ENCODE results near the gene HERC5. TPM values are rescaled to one million over a fixed set of nuclear protein-coding genes. Genes with fewer than 3 reads are reported as not detected.

The HERC5 gene
- total RNA-seq, 2 donors from 2014 or later, result 13.4 to 13.7 TPM

GRCh38 chr4:88467392-88467791 lies 10.5 kb downstream of the HERC5 start:
- Histone ChIP-seq H3K36me3 (peaks cover 23% of the 10 kb centered on the region), H3K4me3 (no peak overlapping the region), H3K9me3 (no peaks in the 10 kb centered on the region), H3K27me3 (replicated peaks; ENCODE audit: insufficient read depth) (no peaks in the 10 kb centered on the region), H3K4me1 (ENCODE audit: control insufficient read depth in 1 of 2, low read depth in 2 of 2) (no peaks in the 10 kb centered on the region), H3K27ac (no peak overlapping the region)
- no peak for ATAC-seq (ENCODE audit: insufficient number of reproducible peaks, low FRiP score, low read depth)
- no peak for DNase-seq (ENCODE audit: low spot score)
- TF ChIP-seq CTCF (IDR thresholded peaks at IDR 0.05), result no peak

- Histone ChIP-seq H3K4me1 (ENCODE audit: control insufficient read depth in 1 of 2, low read depth in 2 of 2) (peaks cover 0 to 6% of the 10 kb centered on the region in 2 donors), H3K36me3 (peaks cover 2% of the 10 kb centered on the region), H3K4me3 (no peak overlapping the region), H3K9me3 (no peaks in the 10 kb centered on the region), H3K27ac (no peak overlapping the region), H3K27me3 (replicated peaks; ENCODE audit: insufficient read depth) (no peaks in the 10 kb centered on the region)
- no peak for TF ChIP-seq CTCF (IDR thresholded peaks at IDR 0.05)
- DNase-seq (ENCODE audit: low spot score) (no peak), ATAC-seq (ENCODE audit: insufficient number of reproducible peaks, low FRiP score, low read depth) (no peak)
These were observed 20.4 kb downstream of the HERC5 start for GRCh38 chr4:88477229-88477860.

- DNase-seq (ENCODE audit: low spot score) (no peak), ATAC-seq (ENCODE audit: insufficient number of reproducible peaks, low FRiP score, low read depth) (no peak)
- Histone ChIP-seq H3K27me3 (replicated peaks; ENCODE audit: insufficient read depth) (no peaks in the 10 kb centered on the region), H3K4me1 (ENCODE audit: control insufficient read depth in 1 of 2, low read depth in 2 of 2) (peaks cover 0 to 2% of the 10 kb centered on the region in 2 donors), H3K4me3 (no peak overlapping the region), H3K36me3 (peaks cover 2% of the 10 kb centered on the region), H3K9me3 (no peaks in the 10 kb centered on the region), H3K27ac (no peak overlapping the region)
- TF ChIP-seq CTCF (IDR thresholded peaks at IDR 0.05), result no peak
These were observed 21.3 kb downstream of the HERC5 start for GRCh38 chr4:88478247-88478646.

- Histone ChIP-seq H3K4me3 (no peak overlapping the region), H3K27ac (no peak overlapping the region)
- ATAC-seq (ENCODE audit: insufficient number of reproducible peaks, low FRiP score, low read depth), result no peak
These were observed 24.6 kb downstream of the HERC5 start for GRCh38 chr4:88481537-88481936.

More at GRCh38 chr4:88481537-88481936, 24.6 kb downstream of the HERC5 start:
- no peaks in the 10 kb centered on the region for H3K4me1 ChIP-seq (ENCODE audit: control insufficient read depth in 1 of 2, low read depth in 2 of 2)
- no peak for TF ChIP-seq CTCF (IDR thresholded peaks at IDR 0.05)
- no peaks in the 10 kb centered on the region for H3K36me3 ChIP-seq
- no peaks in the 10 kb centered on the region for H3K27me3 ChIP-seq (replicated peaks; ENCODE audit: insufficient read depth)
- H3K9me3 ChIP-seq, result no peaks in the 10 kb centered on the region
- DNase-seq (ENCODE audit: low spot score), result no peak
